SK-N-SH (cell line): ENCODE data around the gene CSTPP1. TPM values are rescaled to one million over a fixed set of nuclear protein-coding genes. Genes with fewer than 3 reads are reported as not detected.
A peak's percentile ranks its signal among the peaks of the same experiment; 100 is the strongest.

ENCODE experiments used
- CTCF ChIA-PET: fragments of 300-600, 350-600 bp; formaldehyde crosslinking; extraction: SDS; loops from one replicate; lab custom pipeline; 2021; lab: Yijun Ruan, JAX
- POLR2A ChIA-PET: fragments of 350-600 bp; sonication (Branson Sonifier 250); formaldehyde crosslinking; extraction: SDS; loops from one replicate; lab custom pipeline; 2020; ENCODE audit warnings: antibody characterized with exemption, inconsistent platforms; lab: Yijun Ruan, JAX
- DNase-seq: peaks from one replicate; pipeline ENCODE4 v3.0.0; 2012
- H2AFZ ChIP-seq: fragments of 200-600 bp; sonication (generic); 2 replicates; pipeline ENCODE4 v1.8.1; 2016; ENCODE audit warnings: antibody characterized with exemption, mild to moderate bottlenecking, low read depth
- H3F3A ChIP-seq: fragments of 200-600 bp; sonication (generic); replicated peaks from 2 replicates; pipeline ENCODE3; 2016; ENCODE audit warnings: antibody characterized with exemption, mild to moderate bottlenecking; ENCODE audit not compliant: insufficient read depth
- H3K27ac ChIP-seq, 2 experiments: fragments of 200-500 bp in 1 of 2; fragments of 200-600 bp in 1 of 2; sonication (Bioruptor generic) in 1 of 2; sonication (generic), shearing (Covaris generic) in 1 of 2; 2 replicates each; pipeline versions ENCODE4 v1.5.1 to v1.6.1; 2014 to 2016; ENCODE audit warnings: low read depth in 2 of 2, inconsistent platforms in 1 of 2, low read length in 1 of 2, mild to moderate bottlenecking in 1 of 2, mixed read lengths in 1 of 2
- H3K27me3 ChIP-seq: fragments of 200-600 bp; sonication (generic), shearing (Covaris generic); 2 replicates; pipeline ENCODE4 v1.6.1; 2016; ENCODE audit warnings: mixed run types; ENCODE audit not compliant: insufficient read depth
- H3K36me3 ChIP-seq, 2 experiments: fragments of 200-500 bp in 1 of 2; fragments of 200-600 bp in 1 of 2; sonication (Bioruptor generic) in 1 of 2; sonication (generic) in 1 of 2; replicated peaks in 1 of 2; 2 replicates each; pipeline versions ENCODE3 to v1.5.1; 2014 to 2016; ENCODE audit warnings: low read length in 1 of 2, mild to moderate bottlenecking in 1 of 2; ENCODE audit not compliant: insufficient read depth in 2 of 2, control insufficient read depth in 1 of 2
- H3K4me1 ChIP-seq, 2 experiments: fragments of 200-500 bp in 1 of 2; fragments of 200-600 bp in 1 of 2; sonication (Bioruptor generic) in 1 of 2; sonication (generic), shearing (Covaris generic) in 1 of 2; 2 replicates each; pipeline versions ENCODE4 v1.5.1 to v1.6.1; 2014 to 2016; ENCODE audit warnings: low read depth in 1 of 2, low read length in 1 of 2, mixed run types in 1 of 2; ENCODE audit not compliant: insufficient read depth in 2 of 2, control insufficient read depth in 1 of 2
- H3K4me2 ChIP-seq: fragments of 200-600 bp; sonication (generic), shearing (Covaris generic); 2 replicates; pipeline ENCODE4 v1.6.1; 2017; ENCODE audit warnings: mixed run types
- H3K4me3 ChIP-seq, 2 experiments: fragments of 200-500 bp in 1 of 2; fragments of 200-600 bp in 1 of 2; sonication (Bioruptor generic) in 1 of 2; sonication (generic), shearing (Covaris generic) in 1 of 2; 2 replicates each; pipeline versions ENCODE4 v1.5.1 to v1.8.1; 2014 to 2016; ENCODE audit warnings: low read depth in 2 of 2, inconsistent platforms in 1 of 2, low read length in 1 of 2, mild to moderate bottlenecking in 1 of 2, mixed read lengths in 1 of 2, moderate library complexity in 1 of 2
- H3K79me2 ChIP-seq: fragments of 200-600 bp; sonication (generic); 2 replicates; pipeline ENCODE4 v1.8.1; 2017; ENCODE audit warnings: mild to moderate bottlenecking; ENCODE audit not compliant: insufficient read depth
- H3K9ac ChIP-seq: fragments of 200-600 bp; sonication (generic); 2 replicates; pipeline ENCODE4 v1.6.1; 2017; ENCODE audit warnings: mixed run types
- H3K9me2 ChIP-seq: fragments of 200-600 bp; sonication (generic); 2 replicates; pipeline ENCODE4 v1.6.1; 2017; ENCODE audit warnings: mixed run types
- H3K9me3 ChIP-seq: fragments of 200-600 bp; sonication (generic); 2 replicates; pipeline ENCODE4 v1.6.1; 2017; ENCODE audit warnings: mixed run types, mild to moderate bottlenecking, moderate library complexity
- H4K20me1 ChIP-seq: fragments of 200-600 bp; sonication (generic); 2 replicates; pipeline ENCODE4 v1.6.1; 2017; ENCODE audit warnings: mild to moderate bottlenecking, mixed run types; ENCODE audit not compliant: insufficient read depth
- CHD2 ChIP-seq: fragments of 150-350 bp; IDR thresholded peaks from 2 replicates; pipeline ENCODE4 v1.6.1; 2018; ENCODE audit warnings: low read length; ENCODE audit not compliant: partially characterized antibody
- ELF1 ChIP-seq: IDR thresholded peaks from 2 replicates; pipeline ENCODE4 v1.4.0; 2012
- EZH2phosphoT487 ChIP-seq: fragments of 200-600 bp; sonication (generic); IDR thresholded peaks from 2 replicates; pipeline ENCODE4 v1.6.1; 2017; ENCODE audit warnings: low read depth, mixed run types, mild to moderate bottlenecking, antibody characterized with exemption, moderate library complexity, borderline replicate concordance
- FOSL2 ChIP-seq: IDR thresholded peaks from 2 replicates; pipeline ENCODE4 v1.4.0; 2012; ENCODE audit warnings: low read depth, mild to moderate bottlenecking, moderate library complexity, borderline replicate concordance
- FOXJ3 ChIP-seq: sonication (generic); formaldehyde crosslinking; IDR thresholded peaks from 2 replicates; pipeline ENCODE4 v1.5.1; 2020; ENCODE audit warnings: mild to moderate bottlenecking, missing genetic modification reagents
- GABPA ChIP-seq: IDR thresholded peaks from 2 replicates; pipeline ENCODE4 v1.4.0; 2012; ENCODE audit warnings: low read depth, mild to moderate bottlenecking
- GATA2 ChIP-seq: sonication (generic); formaldehyde crosslinking; IDR thresholded peaks from 2 replicates; pipeline ENCODE4 v1.5.0; 2020; ENCODE audit warnings: mild to moderate bottlenecking, missing genetic modification reagents
- IRF3 ChIP-seq: fragments of 150-350 bp; IDR thresholded peaks from 2 replicates; pipeline ENCODE4 v1.6.1; 2016; ENCODE audit warnings: mild to moderate bottlenecking, low read depth, low read length
- JUND ChIP-seq: IDR thresholded peaks from 2 replicates; pipeline ENCODE4 v1.4.0; 2012
- MAX ChIP-seq: IDR thresholded peaks from 2 replicates; pipeline ENCODE4 v1.4.0; 2012; ENCODE audit warnings: low read depth
- MXI1 ChIP-seq: IDR thresholded peaks from 2 replicates; pipeline ENCODE4 v1.6.1; 2012; ENCODE audit warnings: mild to moderate bottlenecking, low read depth, low read length, improper control_type of control experiment
- NRF1 ChIP-seq: IDR thresholded peaks from 2 replicates; pipeline ENCODE4 v1.6.1; 2012; ENCODE audit warnings: low read depth, mild to moderate bottlenecking, low read length
- PBX3 ChIP-seq: IDR thresholded peaks from 2 replicates; pipeline ENCODE4; 2012
- POLR2AphosphoS5 ChIP-seq: IDR thresholded peaks from 2 replicates; pipeline ENCODE4 v1.6.1; 2012; ENCODE audit warnings: low read depth, low read length
- RAD21 ChIP-seq: IDR thresholded peaks from 2 replicates; pipeline ENCODE4 v1.6.1; 2012; ENCODE audit warnings: mild to moderate bottlenecking, low read length
- REST ChIP-seq: IDR thresholded peaks from 2 replicates; pipeline ENCODE4 v1.6.1; 2012; ENCODE audit warnings: mild to moderate bottlenecking, low read depth, low read length, moderate library complexity
- RFX5 ChIP-seq: IDR thresholded peaks from 2 replicates; pipeline ENCODE4 v1.6.1; 2012; ENCODE audit warnings: mild to moderate bottlenecking, improper control_type of control experiment, low read length
- SIN3A ChIP-seq: IDR thresholded peaks from 2 replicates; pipeline ENCODE4 v1.6.1; 2012; ENCODE audit warnings: low read depth, mild to moderate bottlenecking, low read length, moderate library complexity, borderline replicate concordance
- TAF1 ChIP-seq: IDR thresholded peaks from 2 replicates; pipeline ENCODE4 v1.6.1; 2012; ENCODE audit warnings: low read depth, mild to moderate bottlenecking, low read length, moderate library complexity, borderline replicate concordance
- TCF12 ChIP-seq: IDR thresholded peaks from 2 replicates; pipeline ENCODE4 v1.4.0; 2012
- TEAD4 ChIP-seq: IDR thresholded peaks from 2 replicates; pipeline ENCODE4 v1.4.0; 2012; ENCODE audit warnings: mild to moderate bottlenecking, borderline replicate concordance; ENCODE audit not compliant: insufficient read depth
- USF1 ChIP-seq: IDR thresholded peaks from 2 replicates; pipeline ENCODE4 v1.4.0; 2012; ENCODE audit warnings: low read depth, borderline replicate concordance
- USF2 ChIP-seq: fragments of 150-350 bp; IDR thresholded peaks from 2 replicates; pipeline ENCODE4 v1.6.1; 2017; ENCODE audit warnings: antibody characterized with exemption, low read length, low read depth, borderline replicate concordance
- YY1 ChIP-seq: IDR thresholded peaks from 2 replicates; pipeline ENCODE4 v1.4.0; 2012; ENCODE audit warnings: low read depth, mild to moderate bottlenecking
- ZBTB33 ChIP-seq: IDR thresholded peaks from 2 replicates; pipeline ENCODE4 v1.4.0; 2012; ENCODE audit warnings: low read depth, borderline replicate concordance
- WGBS: methylation state at CpG from one replicate; pipeline ENCODE4 v1.1.6; 2017; ENCODE audit warnings: low lambda C conversion rate; 5-methylcytosine and 5-hydroxymethylcytosine counted together
- polyA plus RNA-seq, 3 experiments: library from polyadenylated mRNA; depleted of rRNA; stranded (reverse); fragments of >200 nt; gene quantifications; 2 replicates each; pipeline ENCODE4 v1.2.3, GENCODE V29; 2012

The CSTPP1 gene
- polyA plus RNA-seq, 1 of the 3 experiments (the other 2 are of a cell fraction), result 85.7 TPM

- Histone ChIP-seq H3K27me3 (no peaks in the 10 kb centered on the region), H3K36me3 (no peaks in the 10 kb centered on the region), H3K9ac (peak overlapping the region; percentile 54; the same call in 1 of the 2 replicates), H3K79me2 (no peaks in the 10 kb centered on the region), H3K4me2 (peak overlapping the region; percentile 48; the same call in 1 of the 2 replicates), H3K27ac (peak overlapping the region; percentile 56 to 98; a peak in 3 of 4 replicates), H3K9me3 (no peaks in the 10 kb centered on the region), H2AFZ (peak overlapping the region; percentile 47; the same call in 1 of the 2 replicates), H4K20me1 (no peaks in the 10 kb centered on the region), H3F3A (peaks cover 27% of the 10 kb centered on the region), H3K9me2 (no peaks in the 10 kb centered on the region), H3K4me3 (0 out of 4 replicates have a peak overlapping the region, but pooled peaks of 1 of the 2 experiments have one; percentile 15), H3K4me1 (peaks cover 0 to 27% of the 10 kb centered on the region in 2 experiments; a peak in 3 of 4 replicates)
- WGBS, result 6% methylated on average over 1 of the region's 1 CpG
- ChIA-PET CTCF (no interaction called here), POLR2A (no interaction called here)
- DNase-seq, result no peak
- TF ChIP-seq GABPA, result no peak
- TF ChIP-seq FOXJ3 (CRISPR knock-in tag), result no peak
- TF ChIP-seq JUND, result peak; percentile 53
- no peak for TF ChIP-seq EZH2phosphoT487
- no peak for TF ChIP-seq ZBTB33
- TF ChIP-seq GATA2, result no peak
- no peak for TF ChIP-seq SIN3A
- peak; percentile 48; the same call in 1 of the 2 replicates for TF ChIP-seq MAX
- TF ChIP-seq NRF1, result no peak
- TF ChIP-seq RAD21, result no peak
- TF ChIP-seq RFX5, result no peak
- TF ChIP-seq USF2, result no peak
- no peak for TF ChIP-seq ELF1
- no peak for TF ChIP-seq USF1
- TF ChIP-seq IRF3, result no peak
- 0 out of 2 replicates have a peak, but pooled peaks have one; percentile 28 for TF ChIP-seq TEAD4
- TF ChIP-seq CHD2, result no peak
- no peak for TF ChIP-seq MXI1
- no peak for TF ChIP-seq YY1
- peak; percentile 78 for TF ChIP-seq PBX3
- TF ChIP-seq POLR2AphosphoS5, result peak; percentile 42; the same call in 1 of the 2 replicates
- TF ChIP-seq TAF1, result no peak
- TF ChIP-seq REST, result no peak
- TF ChIP-seq FOSL2, result peak; percentile 51; the same call in 1 of the 2 replicates
- TF ChIP-seq TCF12, result peak; percentile 87
Observed at GRCh38 chr11:47124675-47125074, 188.1 kb downstream of the CSTPP1 start.
